GM21515 (cell line): ENCODE measurements around the gene TRAF3IP3.

ENCODE experiments used
- ATAC-seq: cut with Tn5 transposase; IDR thresholded peaks from one replicate; pipeline ENCODE4 v1.9.1; 2021; ENCODE audit not compliant: unreplicated experiment

The TRAF3IP3 gene

DNA sequence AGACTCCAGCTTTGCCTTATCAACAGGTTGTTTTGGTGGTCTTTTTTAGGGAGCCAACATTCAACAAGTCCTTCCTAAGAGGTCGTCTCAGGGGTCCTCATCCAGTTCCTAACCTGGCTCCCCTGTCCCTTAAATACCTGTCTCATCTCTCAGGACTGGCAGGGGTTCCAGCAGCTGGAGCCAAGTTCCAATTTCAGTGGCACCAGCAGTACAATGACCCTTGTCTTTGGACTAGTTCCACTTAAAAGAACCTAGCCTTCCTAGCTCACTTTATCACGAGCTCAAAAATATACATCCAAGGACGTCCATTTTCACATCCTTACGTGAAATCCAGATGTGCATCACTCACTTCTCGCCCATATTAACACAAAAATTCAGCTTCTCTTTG is 18.7 kb upstream of the TRAF3IP3 start:
- no peak for ATAC-seq

- ATAC-seq, result no peak
These were observed 17.6 kb upstream of the TRAF3IP3 start for GRCh38 chr1:209738270-209738669.

- no peak for ATAC-seq
These were observed 14.7 kb upstream of the TRAF3IP3 start for GRCh38 chr1:209741193-209741592.

GRCh38 chr1:209741889-209742288 is 14.0 kb upstream of the TRAF3IP3 start:
- no peak for ATAC-seq

GRCh38 chr1:209742409-209743144 is 13.3 kb upstream of the TRAF3IP3 start:
- ATAC-seq, result no peak

DNA sequence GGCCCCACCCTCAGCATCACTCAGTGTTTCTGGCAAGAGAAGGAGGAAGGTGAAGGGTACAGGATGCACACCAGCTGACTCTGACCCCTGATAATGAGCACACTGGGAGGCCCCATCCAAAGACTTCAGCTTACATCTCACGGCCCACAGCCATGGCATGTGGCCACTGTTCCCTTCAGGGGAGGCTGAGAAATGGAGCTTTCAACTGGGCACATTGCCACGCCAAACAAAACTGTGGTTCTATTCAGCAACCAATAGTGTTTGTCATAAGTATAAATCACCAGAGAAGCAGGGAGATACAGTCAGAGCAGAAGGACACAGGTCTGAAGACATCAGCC is 12.7 kb upstream of the TRAF3IP3 start:
- ATAC-seq, result no peak

- ATAC-seq, result no peak
These were observed 9.2 kb upstream of the TRAF3IP3 start for GRCh38 chr1:209746451-209747165.

GRCh38 chr1:209747580-209748262 is 8.1 kb upstream of the TRAF3IP3 start:
- ATAC-seq, result peak; percentile 70

DNA sequence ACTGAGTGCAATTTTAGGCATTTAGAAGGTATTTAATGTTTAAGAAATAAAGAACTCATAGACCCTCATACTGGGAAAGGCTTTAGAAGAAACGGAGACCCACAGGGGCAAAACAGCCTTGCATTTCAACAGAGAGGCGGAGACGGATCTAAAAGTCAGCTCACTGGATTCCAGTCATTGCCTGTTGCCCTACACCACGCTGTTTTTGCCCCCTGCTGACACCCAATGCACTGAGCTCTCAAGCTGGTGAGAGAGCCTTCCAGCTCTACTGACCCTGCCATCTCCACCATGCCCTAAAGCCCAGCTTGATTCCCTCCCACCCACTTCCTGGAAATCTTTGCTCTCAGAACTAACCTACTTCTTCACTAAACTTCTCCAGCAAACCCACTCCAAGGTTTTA is 7.2 kb upstream of the TRAF3IP3 start:
- no peak for ATAC-seq

DNA sequence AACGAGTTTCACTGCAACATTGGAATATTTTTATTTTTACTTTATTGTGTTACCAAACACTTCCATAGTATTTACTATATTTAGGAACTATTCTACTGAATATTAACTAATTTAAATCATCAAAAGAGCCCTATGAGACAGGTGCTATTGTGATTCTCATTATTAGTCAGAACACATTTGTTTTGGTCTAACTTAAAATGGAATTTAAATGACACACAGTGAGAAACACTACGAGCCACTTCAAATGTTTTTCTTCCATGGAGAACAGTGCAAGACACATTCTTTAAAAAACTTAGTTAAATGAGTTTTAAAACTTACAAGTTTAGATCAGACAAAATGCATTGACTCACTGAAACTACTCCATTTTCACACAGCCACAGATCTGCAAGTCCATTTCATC is 6.6 kb upstream of the TRAF3IP3 start:
- ATAC-seq, result no peak

DNA sequence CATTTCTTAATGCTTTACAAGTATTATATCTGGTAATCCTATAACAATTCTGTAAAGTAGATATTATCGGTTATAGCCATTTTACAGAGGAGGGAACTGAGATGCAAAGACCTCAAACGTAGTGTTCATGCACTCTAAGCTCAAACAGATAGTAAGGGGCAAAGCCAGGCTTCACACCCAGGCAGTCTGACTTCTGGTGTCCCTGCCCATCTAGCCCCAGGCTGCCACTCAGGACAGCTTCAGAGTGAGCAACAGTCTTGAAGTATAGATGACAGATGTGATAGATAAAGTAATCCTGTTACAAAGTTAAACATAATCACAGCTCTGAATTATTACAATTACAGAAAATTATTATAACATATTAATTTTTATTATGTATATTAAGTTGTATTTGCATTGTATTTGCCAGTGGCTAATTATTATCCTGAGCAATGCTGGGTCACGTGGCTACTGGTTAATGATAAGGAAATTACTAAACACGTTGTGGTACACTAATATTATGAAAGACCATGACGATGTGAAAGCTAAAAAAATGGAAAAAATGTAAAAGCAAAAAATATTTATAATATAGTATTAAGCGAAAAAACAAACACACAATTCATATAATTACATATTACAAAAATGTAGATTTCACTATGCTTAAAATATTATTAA is 6.1 kb upstream of the TRAF3IP3 start:
- ATAC-seq, result no peak

GRCh38 chr1:209751627-209752231 is 4.1 kb upstream of the TRAF3IP3 start:
- peak; percentile 50 for ATAC-seq

- ATAC-seq, result no peak
These were observed 3.0 kb upstream of the TRAF3IP3 start for GRCh38 chr1:209752890-209753289.

GRCh38 chr1:209755256-209755655 is 597 bp upstream of the TRAF3IP3 start:
- ATAC-seq, result no peak

GRCh38 chr1:209756615-209757445 is 977 bp downstream of the TRAF3IP3 start:
- ATAC-seq, result peak; percentile 36

DNA sequence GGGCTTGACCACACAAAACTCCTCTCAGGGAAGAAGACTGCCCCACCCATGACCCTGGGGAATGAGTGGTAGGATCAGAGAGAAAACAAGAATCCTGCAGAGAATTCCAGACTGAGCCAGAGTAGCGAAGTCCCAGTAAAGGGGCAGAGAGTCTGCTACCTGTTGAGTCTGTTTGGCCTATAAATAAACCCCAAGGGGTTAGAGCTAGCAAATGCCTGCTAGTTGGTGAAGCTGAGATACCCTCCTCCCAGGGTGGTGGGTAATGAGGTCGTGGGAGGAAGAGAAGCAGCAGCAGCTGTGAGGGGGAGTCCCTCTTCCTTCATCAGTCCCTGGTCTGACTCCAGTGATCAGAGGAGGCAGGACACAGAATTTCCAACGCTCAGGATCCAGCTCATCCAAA is 2.5 kb downstream of the TRAF3IP3 start:
- no peak for ATAC-seq

DNA sequence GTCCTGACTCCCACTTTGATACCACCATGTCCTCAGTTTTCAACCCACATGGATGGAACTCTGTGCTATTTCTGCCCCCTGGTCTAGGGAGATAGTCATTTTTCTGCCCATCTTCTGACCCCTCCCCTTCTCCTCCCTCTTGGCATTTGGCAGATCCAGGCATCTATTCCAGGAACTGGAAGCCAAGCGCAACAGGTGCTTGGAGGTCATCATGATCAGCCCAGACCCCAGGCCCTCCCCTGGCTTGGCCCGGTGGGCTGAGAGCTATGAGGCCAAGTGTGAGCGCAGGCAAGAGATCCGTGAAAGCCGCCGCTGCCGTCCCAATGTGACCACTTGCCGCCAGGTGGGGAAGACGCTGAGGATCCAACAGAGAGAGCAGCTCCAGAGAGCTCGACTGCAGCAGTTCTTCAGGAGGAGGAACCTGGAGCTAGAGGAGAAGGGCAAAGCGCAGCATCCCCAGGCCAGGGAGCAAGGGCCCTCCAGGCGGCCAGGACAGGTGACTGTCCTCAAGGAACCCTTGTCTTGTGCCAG is 4.0 kb downstream of the TRAF3IP3 start:
- no peak for ATAC-seq

GRCh38 chr1:209761011-209761635 is 5.3 kb downstream of the TRAF3IP3 start:
- no peak for ATAC-seq

GRCh38 chr1:209766051-209766450 is 10.2 kb downstream of the TRAF3IP3 start:
- no peak for ATAC-seq

- no peak for ATAC-seq
These were observed 11.2 kb downstream of the TRAF3IP3 start for GRCh38 chr1:209767096-209767495.
